ENCODE results near the gene FDX2.
"Not testable (repeated sequence)": the region's sequence is repeated elsewhere in the genome, so short reads cannot be mapped to it uniquely, and the experiment has no call there.

Gene FDX2

DNA sequence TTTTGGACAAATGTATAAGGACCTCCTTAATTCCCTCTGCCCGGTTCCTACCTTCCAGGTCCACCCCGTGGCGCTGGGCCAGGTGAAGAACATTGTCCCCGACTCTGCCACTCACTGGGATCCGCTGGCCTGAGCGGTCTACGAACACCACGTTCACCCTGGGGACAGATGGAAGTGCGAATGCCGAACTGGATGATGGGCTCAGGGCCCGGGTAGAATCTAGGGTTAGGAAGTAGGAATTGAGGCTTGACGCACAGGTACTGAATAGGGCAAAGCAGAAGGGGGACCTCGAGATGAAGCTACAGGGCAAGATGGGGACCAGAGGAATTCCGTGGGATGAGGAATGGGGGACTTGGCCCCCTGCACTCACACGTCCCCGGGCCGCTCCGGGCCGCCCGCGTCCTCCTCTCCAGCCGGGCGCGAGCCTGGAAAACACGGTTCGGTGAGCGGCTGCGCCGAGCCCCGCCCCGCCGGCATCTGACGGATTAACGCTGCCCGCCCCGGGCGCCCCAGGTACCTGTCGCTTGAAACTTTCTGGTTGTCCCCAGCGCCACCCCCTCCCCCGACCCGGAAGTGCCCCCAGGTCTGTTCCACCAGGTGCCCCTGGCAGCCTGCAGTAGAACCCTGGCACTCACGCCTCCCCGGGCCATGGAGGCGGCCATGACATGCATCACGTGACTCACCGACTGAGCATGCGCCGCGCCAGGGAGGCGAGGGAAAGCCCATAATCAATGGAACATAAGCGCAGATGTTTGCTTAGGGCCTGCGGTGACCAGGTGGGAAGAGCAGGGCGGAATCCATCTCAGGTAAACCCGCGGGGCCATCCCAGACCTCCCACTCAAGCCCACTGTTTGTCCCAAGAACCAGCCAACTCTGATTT, at the start of gene FDX2:
FDX2 (minus strand) TSS at position 681 of the 880 bp plus-strand sequence; CDS start at position 662, 19 bp downstream.
- DNase-seq (ENCODE audit: low spot score) = peak; percentile 94

DNA sequence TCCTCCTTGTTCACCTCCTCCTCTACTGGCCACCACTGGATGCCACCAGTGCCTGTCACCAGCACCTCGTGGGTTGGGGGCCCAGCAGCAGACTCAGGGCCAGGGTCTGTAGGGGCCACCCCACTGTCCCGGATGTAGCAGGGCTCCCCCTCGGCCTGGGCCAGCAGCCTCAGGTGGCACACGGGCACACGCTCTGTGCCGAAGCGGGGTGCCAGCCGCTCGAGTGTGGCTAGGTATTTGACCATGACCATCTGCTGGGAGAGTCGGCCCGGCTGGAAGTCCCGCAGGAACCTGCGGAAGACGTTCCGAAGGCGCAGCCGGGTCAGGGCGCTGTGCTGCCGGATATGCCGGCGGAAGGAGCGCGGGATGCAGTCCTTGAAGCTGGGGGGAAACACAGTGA, 49.7 kb upstream of the FDX2 start:
- no peak for DNase-seq (ENCODE audit: low spot score)

DNA sequence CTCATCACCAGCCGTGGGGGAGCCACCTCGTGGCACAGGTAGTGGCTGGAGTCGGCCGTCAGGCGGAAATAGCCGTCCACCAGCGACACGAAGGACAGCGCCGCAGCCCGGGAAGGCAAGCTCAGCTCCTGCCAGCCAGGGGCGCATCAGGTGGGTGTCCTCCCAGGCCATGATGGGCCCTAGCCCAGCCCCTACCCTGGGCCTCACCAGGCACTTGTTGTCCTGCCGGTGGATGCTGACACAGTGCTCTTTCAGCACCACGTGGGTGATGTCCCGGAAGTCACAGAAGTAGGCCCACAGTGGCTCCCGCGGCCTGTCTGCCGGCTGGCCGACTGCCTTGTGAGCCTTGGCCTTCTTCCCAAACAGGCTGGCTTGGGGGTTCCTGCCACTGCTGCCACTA, 48.8 kb upstream of the FDX2 start:
- DNase-seq (ENCODE audit: low spot score) = no peak

DNA sequence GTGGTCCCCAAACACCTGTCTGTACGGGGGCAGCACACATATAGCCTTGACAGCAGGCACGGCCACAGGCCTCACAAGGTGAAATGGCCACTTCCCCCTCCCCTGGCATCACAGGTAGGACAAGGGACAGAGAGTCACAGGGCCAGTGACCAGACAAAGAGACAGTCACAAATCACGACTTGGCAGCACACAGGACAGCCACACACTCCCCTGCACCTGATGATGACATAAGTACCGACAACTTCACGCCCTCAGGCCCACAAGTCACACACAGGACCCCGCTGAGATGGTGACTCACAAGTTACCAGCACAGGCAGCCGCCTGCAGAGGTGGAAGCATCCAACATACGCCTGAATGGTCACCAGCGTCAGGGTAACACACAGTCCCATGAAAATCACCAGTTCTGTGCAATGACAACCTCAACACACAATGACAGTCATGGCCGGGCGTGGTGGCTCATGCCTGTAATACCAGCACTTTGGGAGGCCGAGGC, 48.0 kb upstream of the FDX2 start:
- no peak for DNase-seq (ENCODE audit: low spot score)

DNA sequence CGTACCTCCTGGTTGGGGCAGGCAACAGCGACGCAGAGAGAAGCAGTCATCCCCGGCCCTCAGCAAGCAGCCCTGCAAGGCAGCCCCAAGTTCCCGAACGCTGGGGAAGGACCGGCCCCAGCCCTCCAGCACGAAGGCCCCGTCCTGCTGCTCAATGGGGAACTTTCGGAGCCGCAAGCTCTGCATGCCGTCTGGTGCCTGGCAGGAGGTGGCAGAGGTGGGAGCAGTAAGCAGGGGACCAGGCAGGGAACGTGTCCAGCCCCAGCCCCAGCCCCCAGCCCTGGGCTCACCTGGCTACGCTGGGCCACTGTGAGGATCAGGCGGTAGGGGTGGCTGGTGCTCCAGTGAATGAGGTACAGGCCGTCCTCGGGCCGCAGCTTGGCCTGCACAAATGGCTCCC, 46.4 kb upstream of the FDX2 start:
- DNase-seq (ENCODE audit: low spot score) = no peak

DNA sequence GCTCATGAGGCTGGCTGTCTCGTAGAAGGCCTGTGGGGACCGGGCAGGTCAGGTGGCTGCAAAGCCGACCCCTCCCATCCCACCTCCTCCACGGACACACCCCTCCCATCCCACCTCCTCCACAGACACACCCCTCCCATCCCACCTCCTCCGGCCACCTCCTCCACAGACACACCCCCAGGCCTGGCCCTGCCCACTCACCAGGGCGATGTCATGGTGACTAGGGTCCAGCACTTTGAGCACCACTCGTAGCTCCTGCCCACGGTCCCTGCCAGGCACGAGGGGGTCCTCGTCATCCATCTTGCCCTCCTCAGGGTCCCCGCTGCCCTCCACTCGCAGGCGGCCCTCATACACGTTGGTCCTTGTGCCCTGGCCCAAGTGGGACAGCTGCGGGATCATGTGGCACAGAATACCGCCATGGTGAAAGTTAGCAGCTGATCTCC, 45.8 kb upstream of the FDX2 start:
- DNase-seq (ENCODE audit: low spot score) = no peak

DNA sequence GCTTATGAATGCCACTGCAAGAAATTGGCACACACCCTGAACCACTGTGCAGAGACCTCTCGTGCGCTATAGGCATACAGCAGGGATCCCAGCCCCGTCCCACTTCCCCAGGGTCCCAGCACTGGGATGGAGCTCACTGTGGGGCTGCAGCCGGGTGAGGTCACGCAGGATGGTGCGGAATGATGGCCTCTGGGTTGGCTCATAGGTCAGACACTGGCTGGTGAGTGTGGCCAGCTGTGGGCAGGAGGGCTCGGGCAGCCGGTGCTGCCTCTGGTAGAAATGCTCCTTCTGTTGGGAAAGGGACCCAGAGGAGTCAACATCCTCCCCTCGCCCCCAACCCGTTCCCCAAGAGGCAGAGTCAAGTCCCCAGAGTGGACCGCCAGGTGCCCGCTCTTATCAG, 40.6 kb upstream of the FDX2 start:
- DNase-seq (ENCODE audit: low spot score) = no peak

DNA sequence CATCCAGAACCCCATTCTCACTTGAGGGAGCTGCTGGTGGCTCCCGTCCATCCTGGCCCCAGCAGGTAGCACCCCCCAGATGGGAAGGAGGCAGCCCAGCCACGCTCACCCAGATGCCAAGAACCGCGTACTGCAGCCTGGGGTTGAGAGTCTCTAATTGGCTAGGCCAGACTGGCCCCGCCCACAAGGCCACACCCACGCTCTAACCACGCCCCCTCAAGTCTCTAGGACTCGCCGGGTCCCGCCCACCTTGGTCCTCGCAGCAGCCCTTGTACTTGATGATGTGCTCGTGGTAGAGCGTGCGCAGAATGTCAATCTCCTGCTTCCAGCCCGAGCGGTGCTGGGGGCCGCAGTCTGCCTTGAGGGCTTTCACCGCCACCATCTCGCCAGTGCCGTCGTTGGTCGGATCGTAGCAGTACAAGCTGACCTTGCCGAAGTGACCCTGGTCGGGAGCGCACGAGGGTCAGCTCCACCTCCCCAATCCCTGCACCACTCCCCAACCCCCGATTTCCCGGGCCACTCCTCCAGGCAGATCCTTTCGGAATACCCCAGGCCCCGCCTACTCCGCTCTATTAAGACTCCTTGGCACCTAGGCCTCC, 38.1 kb upstream of the FDX2 start:
- no peak for DNase-seq (ENCODE audit: low spot score)

DNA sequence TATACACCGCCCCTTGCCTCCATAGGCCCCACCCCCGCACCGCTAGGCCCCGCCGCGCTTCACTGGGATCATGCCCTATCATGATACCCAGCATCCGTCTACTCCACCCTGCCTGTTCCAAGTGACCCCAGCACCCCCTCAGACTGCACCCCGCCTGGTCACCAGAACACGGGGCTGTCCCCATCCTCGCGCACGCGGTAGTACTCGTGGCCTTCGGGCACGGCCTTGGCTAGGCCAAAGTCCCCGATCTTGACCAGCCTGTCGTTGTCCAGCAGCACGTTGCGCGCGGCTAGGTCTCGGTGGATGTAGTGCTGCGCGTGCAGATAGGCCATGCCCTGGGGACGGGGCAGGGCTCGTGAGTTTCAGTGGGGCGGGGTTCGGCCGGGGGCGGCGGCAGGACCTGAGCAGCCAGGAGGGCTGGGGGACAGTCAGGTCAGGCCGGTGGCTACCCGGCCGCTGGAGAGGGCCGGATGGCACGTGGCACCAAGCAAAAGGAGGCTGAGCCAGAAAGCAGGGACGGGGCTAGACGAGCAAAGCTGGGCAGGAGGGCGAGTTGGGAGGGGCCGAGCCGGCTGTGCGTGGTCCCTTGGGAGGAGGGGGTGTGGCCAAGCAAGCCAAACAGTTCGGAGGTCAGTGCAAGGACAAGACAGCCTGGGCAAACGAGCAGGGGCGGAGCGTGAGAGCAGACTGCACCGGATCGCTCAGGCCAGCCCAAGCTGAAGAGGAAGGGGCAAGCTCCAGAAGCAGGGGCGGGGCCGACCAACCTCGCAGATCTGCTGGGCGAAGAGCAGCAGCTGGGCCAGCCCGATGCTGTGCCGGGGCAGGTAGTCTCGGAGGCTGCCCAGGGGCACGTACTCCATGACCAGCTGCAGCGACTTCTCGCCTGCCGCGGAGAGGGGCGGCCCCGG, 37.2 kb upstream of the FDX2 start:
- DNase-seq (ENCODE audit: low spot score) = no peak

DNA sequence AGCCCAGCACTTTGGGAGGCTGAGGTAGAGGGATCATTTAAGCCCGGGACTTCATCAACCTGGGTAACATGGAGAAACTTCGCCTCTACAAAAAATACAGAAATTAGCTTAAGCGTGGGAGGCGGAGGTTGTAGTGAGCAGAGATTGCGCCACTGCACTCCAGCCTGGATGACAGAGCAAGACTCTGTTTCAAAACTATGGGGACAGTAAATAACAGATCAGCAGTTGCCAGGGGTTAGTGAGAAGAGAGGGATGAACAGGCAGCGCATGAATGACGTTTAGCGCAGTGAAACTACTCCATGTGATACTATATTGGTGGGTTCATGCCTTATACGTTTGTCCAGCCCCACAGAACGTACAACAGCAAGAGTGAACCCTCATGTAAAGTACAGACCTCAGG, 30.7 kb upstream of the FDX2 start:
- no peak for DNase-seq (ENCODE audit: low spot score)

DNA sequence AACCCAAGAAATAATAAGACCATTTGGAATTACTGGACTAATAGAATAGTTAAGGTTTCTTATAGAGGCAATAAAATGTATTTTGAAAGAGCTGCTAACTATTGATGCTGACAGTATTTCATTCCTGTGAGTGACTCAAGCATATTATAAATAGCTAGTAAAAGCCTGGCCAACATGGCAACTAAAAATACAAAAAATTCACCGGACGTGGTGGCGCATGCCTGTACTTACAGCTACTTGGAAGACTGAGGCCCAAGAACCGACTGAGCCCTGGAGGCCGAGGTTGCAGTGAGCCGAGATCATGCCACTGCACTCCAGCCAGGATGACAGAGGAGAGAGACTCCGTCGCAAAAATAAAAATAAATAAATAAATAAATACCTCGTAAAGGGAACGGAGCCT, 29.0 kb upstream of the FDX2 start:
- DNase-seq (ENCODE audit: low spot score) = no peak

DNA sequence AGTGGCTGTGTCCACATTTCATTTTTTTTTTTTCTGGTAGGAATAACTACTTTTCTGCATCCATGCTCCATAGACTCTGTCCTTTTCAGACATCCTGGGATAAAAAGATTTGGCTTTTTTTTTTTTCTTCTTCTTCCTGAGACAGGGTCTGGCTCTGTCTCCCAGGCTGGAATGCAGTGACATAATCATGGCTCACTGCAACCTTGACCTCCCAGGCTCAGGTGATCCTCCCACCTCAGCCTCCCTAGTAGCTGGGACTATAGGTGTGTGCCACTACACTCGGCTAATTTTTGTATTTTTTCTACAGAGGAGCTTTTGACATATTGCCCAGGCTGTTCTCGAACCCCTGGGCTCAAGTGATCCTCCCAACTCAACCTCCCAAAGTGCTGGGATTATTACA, 27.7 kb upstream of the FDX2 start:
- DNase-seq (ENCODE audit: low spot score) = no peak

DNA sequence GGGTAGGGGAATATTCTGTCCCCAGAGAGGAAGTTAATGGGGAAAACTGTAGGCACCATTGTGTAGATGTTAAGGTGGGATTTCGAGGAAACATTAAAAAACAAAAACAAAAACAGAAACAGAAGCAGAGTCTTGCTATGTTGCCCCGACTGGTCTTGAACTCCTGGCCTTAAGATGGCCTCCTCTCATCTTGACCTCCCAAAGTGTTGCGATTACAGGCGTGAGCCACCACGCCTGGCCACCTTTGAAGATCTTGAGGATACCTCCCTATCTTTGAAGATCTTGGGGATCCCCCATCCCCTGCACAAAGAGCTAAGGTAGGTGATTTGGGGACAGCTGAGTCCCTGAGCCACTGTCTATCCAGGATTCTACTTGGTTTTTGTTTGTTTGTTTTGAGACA, 24.2 kb upstream of the FDX2 start:
- DNase-seq (ENCODE audit: low spot score) = no peak

DNA sequence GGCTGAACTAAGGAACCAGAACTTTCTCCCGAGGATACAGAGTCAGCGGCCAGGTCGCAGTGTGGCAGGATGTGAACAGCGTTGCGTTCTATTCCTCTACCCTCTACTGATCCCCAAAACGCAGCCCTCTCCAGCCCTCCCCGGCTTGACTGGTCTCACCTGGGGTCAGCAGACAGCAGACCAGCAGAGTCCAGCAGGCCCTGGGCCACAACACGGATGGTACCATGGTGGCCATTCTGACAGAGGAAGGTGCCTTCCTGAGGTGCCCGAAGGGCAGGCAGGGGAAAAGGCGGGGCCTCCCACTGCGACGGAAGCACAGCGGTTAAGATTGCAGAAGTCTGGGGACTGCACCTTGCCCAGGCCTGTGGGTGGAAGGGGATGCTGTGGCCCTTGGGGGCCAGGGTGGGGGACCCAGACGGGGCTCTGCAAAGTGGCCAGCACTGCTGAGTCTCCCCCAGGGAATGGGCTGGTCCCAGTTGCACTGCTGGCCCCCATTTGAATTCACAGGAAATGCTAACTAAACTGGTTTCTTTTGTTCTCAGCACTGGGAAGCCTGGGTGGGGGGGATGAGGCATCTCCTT, 23.7 kb upstream of the FDX2 start, which contains the start of gene ICAM3:
ICAM3 (minus strand) TSS at position 245 of the 581 bp plus-strand sequence; CDS start at position 235, 10 bp downstream.
- no peak for DNase-seq (ENCODE audit: low spot score)

DNA sequence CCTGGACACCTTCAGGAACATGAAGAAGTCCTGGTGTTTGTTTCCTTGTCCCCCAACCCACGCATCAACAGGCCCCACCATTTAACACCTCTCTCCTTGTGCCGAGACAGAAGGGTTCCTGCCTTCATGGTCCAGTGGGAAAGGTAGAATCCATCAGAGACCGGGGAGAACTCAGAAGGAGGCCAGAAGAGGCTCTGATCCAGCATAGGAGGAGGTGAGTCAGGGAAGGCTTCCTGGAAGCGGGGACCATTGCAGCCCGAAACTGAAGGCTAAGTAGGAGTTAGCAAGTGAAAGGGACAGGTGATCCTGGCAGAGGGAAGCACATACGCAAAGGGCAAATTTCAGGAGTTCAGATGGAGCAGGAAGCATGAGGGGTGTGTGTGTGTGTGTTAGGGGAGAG, 23.1 kb upstream of the FDX2 start:
- DNase-seq (ENCODE audit: low spot score) = no peak

DNA sequence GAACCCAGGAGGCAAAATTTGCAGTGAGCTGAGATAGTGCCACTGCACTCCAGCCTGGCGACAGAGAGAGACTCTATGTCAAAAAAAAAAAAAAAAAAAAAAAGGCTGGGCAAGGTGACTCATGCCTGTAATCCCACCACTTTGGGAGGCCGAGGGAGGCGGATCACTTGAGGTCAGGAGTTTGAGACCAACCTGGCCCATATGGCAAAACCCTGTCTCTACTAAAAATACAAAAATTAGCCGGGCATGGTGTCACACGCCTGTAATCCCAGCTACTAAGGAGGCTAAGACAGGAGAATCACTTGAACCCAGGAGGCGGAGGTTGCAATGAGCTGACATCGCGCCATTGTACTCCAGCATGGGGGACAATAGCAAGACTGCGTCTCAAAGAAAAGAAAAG, 20.9 kb upstream of the FDX2 start:
- DNase-seq (ENCODE audit: low spot score) = not testable (repeated sequence)

DNA sequence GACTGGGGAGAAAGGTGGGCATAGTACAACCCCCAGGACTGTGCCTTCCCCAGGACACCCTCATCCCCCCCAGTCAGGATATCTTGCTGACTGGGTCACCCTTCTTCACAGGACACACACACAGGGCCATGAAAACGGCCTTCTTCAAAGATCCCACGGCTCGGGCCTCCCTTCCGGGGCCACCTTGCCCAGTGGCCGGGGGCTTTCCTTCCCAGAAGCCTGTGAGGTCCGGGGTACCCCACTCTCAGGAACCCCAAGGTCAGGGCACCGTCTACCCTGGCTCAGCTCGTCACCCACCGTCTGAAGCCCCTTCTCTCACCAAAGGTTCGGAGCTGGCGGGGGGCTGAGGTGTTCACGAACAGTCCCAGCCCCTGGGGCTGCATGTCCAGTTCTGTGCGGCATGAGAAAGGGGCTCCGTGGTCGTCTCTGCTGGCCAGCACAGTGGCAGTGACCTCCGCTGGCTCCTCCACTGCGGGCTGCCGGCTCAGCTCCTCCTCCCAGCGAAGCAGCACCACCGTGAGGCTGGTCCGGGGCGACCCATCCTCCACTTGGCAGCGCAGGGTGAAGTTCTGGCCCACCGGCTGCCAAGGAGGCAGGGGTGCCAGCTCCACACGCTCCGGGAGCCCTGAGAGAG, 19.7 kb upstream of the FDX2 start:
- DNase-seq (ENCODE audit: low spot score) = no peak

DNA sequence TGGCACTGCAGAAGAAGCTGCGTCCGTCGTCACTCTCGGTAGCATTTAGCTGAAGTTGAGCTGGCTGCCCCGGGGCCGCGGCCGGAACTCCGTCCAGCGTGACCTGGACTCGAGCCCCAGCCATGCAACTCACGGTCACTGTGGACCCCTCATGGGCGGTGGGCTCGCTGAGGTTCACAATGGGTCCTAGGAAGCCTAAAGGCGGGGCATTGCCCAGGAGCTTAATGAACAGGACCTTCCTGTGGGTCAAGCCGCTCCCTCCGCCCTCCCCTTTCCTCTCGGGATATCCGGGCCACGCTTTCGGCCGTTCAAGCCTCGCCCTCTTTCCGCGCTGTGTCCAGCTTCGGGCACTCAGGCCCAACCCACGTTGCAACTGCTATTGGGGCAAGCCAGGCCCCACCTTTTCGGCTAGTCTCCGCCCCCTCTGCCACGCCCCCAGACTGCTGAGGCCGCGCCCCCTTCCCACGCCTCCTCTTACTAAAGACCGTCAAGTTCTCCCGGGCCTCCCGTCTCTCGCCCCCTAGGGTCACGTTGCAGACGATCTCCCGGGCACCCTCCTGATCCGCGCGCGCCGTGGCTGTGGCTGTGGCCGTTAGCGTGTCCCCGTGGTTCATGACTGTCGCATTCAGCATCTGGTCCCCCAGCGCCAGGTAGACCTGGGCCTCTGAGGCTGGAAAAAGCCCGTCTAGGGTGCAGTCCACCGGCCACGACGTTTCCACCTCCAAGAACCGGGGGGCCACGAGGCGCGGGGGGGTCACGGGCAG, 19.0 kb upstream of the FDX2 start:
- peak; percentile 94 for DNase-seq (ENCODE audit: low spot score)

DNA sequence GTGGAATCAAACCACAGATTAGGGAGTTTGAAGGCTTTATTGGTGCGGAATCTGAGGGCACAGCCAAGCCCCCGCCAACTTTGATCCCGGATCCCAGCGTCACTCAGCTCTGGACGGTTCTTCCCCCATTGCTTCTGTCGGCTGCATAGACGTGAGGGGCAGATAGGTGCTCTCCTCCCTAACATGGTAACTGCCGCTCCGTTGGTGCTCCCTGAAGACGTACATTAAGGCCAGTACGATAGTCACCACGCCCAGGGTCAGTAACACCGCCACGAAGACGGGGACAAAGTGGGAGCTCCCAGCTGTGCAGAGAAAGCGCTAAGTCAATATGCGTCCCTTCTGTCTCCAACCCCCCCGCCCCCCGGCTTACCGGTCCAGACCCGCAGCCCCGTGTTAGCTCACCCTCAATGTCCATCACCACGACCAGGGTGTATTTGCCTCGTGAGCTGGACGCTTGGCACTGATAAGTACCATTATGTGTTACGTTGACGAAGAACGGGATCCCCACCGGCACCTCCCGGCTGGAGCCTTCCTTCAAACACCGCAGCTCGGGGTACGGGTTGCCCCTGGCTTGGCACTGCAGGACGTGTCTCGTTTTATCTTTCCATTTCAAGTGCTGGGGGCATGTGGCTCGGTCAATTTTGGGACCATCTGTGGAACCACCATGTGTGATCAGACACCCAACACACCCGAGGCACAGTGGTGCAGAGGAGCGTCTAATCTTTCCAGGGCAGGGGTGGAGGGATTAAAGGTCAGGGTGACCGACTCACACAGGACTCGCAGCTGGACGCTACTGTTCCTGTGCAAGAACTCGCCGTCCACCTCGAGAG, 18.2 kb upstream of the FDX2 start:
- no peak for DNase-seq (ENCODE audit: low spot score)
